Parathyroid adenoma (tissue), 2 donors: ENCODE data around the gene MINK1.

Source experiments
- H2AFZ ChIP-seq: fragments of 300-600 bp; sonication (generic); one replicate; pipeline ENCODE4 v1.7.0; 2017; ENCODE audit warnings: antibody characterized with exemption, mild to moderate bottlenecking
- H3K27ac ChIP-seq: fragments of 300-600 bp; sonication (generic); one replicate; pipeline ENCODE4 v1.7.0; 2017
- H3K27me3 ChIP-seq: fragments of 300-600 bp; sonication (generic); one replicate; pipeline ENCODE4 v1.7.0; 2017; ENCODE audit warnings: low read length; ENCODE audit not compliant: control insufficient read depth, insufficient read depth
- H3K36me3 ChIP-seq: fragments of 300-600 bp; sonication (generic); one replicate; pipeline ENCODE4 v1.7.0; 2017; ENCODE audit warnings: low read length; ENCODE audit not compliant: control insufficient read depth, insufficient read depth
- H3K4me1 ChIP-seq: fragments of 300-600 bp; sonication (generic); one replicate; pipeline ENCODE4 v1.7.0; 2017; ENCODE audit warnings: control low read depth
- H3K4me2 ChIP-seq: fragments of 300-600 bp; sonication (generic); one replicate; pipeline ENCODE4 v1.7.0; 2017; ENCODE audit warnings: low read length
- H3K4me3 ChIP-seq: fragments of 300-600 bp; sonication (generic); one replicate; pipeline ENCODE4 v1.7.0; 2017; ENCODE audit warnings: low read depth, low read length
- H3K79me2 ChIP-seq: fragments of 300-600 bp; sonication (generic); one replicate; pipeline ENCODE4 v1.7.0; 2017; ENCODE audit warnings: control low read depth
- H3K9ac ChIP-seq: fragments of 300-600 bp; sonication (generic); one replicate; pipeline ENCODE4 v1.7.0; 2017; ENCODE audit warnings: mild to moderate bottlenecking
- H3K9me3 ChIP-seq: fragments of 300-600 bp; sonication (generic); one replicate; pipeline ENCODE4 v1.7.0; 2017; ENCODE audit warnings: low read length; ENCODE audit not compliant: control insufficient read depth
- CTCF ChIP-seq: fragments of 300-600 bp; sonication (generic); IDR thresholded peaks from one replicate; pipeline ENCODE4 v1.7.0; 2017; ENCODE audit warnings: antibody characterized with exemption, mild to moderate bottlenecking
- donor health status: primary hyperparathyroidism.

The MINK1 gene

GRCh38 chr17:4838309-4838785 lies 5.2 kb downstream of the MINK1 start:
- no peaks in the 10 kb centered on the region for H3K36me3 ChIP-seq
- no peaks in the 10 kb centered on the region for H3K9me3 ChIP-seq
- no peaks in the 10 kb centered on the region for H3K27me3 ChIP-seq
- no peak overlapping the region for H3K4me2 ChIP-seq
- no peak overlapping the region for H3K27ac ChIP-seq
- no peak overlapping the region for H3K9ac ChIP-seq
- peaks cover 61% of the 10 kb centered on the region for H3K79me2 ChIP-seq
- peaks cover 10% of the 10 kb centered on the region for H3K4me1 ChIP-seq
- no peak overlapping the region for H3K4me3 ChIP-seq
- no peak for TF ChIP-seq CTCF
- H2AFZ ChIP-seq, result no peak overlapping the region

GRCh38 chr17:4839221-4839620 lies 6.1 kb downstream of the MINK1 start:
- TF ChIP-seq CTCF, result no peak
- no peak overlapping the region for H2AFZ ChIP-seq

GRCh38 chr17:4839965-4840892 lies 7.1 kb downstream of the MINK1 start:
- no peak overlapping the region for H3K4me2 ChIP-seq
- TF ChIP-seq CTCF, result no peak
- no peaks in the 10 kb centered on the region for H3K36me3 ChIP-seq
- no peak overlapping the region for H2AFZ ChIP-seq
- H3K27me3 ChIP-seq, result no peaks in the 10 kb centered on the region
- H3K27ac ChIP-seq, result no peak overlapping the region
- peaks cover 55% of the 10 kb centered on the region for H3K79me2 ChIP-seq
- H3K4me1 ChIP-seq, result peaks cover 3% of the 10 kb centered on the region
- H3K9me3 ChIP-seq, result no peaks in the 10 kb centered on the region
- H3K4me3 ChIP-seq, result no peak overlapping the region
- H3K9ac ChIP-seq, result no peak overlapping the region

More at GRCh38 chr17:4839221-4839620, 6.1 kb downstream of the MINK1 start:
- H3K9ac ChIP-seq, result no peak overlapping the region
- no peak overlapping the region for H3K4me3 ChIP-seq
- H3K27ac ChIP-seq, result no peak overlapping the region
- no peak overlapping the region for H3K4me2 ChIP-seq
- no peaks in the 10 kb centered on the region for H3K9me3 ChIP-seq
- H3K79me2 ChIP-seq, result peaks cover 62% of the 10 kb centered on the region
- H3K36me3 ChIP-seq, result no peaks in the 10 kb centered on the region
- no peaks in the 10 kb centered on the region for H3K27me3 ChIP-seq
- peaks cover 7% of the 10 kb centered on the region for H3K4me1 ChIP-seq

GRCh38 chr17:4840893-4841242 lies 7.7 kb downstream of the MINK1 start:
- Histone ChIP-seq H3K9me3 (no peaks in the 10 kb centered on the region), H3K9ac (no peak overlapping the region), H3K79me2 (peaks cover 60% of the 10 kb centered on the region), H2AFZ (no peak overlapping the region), H3K27me3 (no peaks in the 10 kb centered on the region), H3K4me2 (no peak overlapping the region), H3K4me3 (no peak overlapping the region), H3K27ac (no peak overlapping the region), H3K36me3 (no peaks in the 10 kb centered on the region), H3K4me1 (peaks cover 3% of the 10 kb centered on the region)
- no peak for TF ChIP-seq CTCF
